HG02642 (cell line): ENCODE results near the gene CST9L.

Source experiments
- ATAC-seq: cut with Tn5 transposase; IDR thresholded peaks from one replicate; pipeline ENCODE4 v1.9.1; 2021; ENCODE audit warnings: mild to moderate bottlenecking; ENCODE audit not compliant: unreplicated experiment, poor library complexity

Gene CST9L, protein sequence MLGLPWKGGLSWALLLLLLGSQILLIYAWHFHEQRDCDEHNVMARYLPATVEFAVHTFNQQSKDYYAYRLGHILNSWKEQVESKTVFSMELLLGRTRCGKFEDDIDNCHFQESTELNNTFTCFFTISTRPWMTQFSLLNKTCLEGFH

DNA sequence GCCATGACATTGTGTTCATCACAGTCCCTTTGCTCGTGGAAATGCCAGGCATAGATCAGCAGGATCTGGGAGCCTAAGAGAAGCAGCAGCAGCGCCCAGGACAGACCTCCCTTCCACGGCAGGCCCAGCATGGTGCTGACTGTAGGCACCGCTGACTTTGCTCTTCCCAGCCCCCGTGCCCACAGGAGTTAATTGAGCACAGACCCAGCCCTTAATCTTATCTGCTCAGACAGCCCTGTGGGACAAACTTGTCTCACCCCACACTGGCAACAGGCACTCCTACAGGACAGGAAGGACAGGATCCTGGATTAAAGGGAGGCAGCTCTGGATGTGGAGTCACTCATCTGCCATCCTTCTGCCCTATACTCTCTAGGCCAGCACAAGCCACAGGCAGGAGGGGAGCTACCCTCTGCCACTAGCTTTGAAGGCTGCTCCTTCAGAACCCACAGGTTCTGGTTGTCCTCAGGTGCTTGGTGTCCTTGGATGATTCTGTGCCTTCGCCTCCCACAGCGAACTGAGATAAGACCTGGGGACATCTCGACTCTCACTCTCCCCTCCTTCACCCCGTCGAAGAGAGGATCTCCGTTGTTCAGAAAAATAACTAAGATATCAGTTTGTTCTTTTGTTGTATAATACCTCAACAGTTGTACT is at the start of gene CST9L:
CST9L (minus strand) TSS at position 165 of the 651 bp plus-strand sequence; CDS start at position 131, 34 bp downstream.
- no peak for ATAC-seq

GRCh38 chr20:23614163-23614562 is 45.9 kb upstream of the CST9L start:
- no peak for ATAC-seq

GRCh38 chr20:23613676-23614075 is 45.4 kb upstream of the CST9L start:
- ATAC-seq = no peak

- no peak for ATAC-seq
Measured at GRCh38 chr20:23612396-23612795, 44.1 kb upstream of the CST9L start.

- ATAC-seq = no peak
Measured at GRCh38 chr20:23609486-23610109, 41.3 kb upstream of the CST9L start.

DNA sequence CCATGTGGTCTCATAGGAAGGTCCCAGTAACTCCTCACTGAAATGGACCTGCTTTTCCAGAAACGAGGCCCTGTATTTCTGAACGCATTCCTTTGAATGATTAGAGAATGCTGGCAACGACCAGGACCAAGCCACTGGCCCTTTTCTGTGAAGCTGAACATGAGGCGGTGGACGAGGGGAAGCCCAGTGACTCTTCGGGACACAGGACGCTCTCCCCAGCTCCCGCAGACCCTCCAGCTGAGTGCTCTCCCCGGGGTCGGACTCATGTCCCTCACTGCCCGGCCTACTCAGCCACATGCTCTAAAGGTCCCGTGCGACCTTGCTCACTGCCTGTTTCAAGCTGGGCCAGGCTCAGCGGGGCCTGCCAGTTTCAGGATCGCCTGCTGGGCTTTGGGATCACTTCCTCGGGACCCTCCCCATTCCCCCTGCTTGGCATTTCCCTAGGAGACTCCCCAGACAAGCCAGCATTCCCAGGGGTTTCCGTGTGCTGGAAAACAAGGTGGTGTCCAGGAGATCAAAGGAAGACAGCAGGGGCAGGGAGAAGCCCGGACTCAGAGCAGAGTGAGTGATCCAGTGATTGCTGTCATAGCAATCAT is 40.1 kb upstream of the CST9L start:
- ATAC-seq = no peak

GRCh38 chr20:23607497-23608245 is 39.4 kb upstream of the CST9L start:
- ATAC-seq = no peak

GRCh38 chr20:23606652-23607049 is 38.4 kb upstream of the CST9L start:
- peak; percentile 80 for ATAC-seq

- no peak for ATAC-seq
Measured at GRCh38 chr20:23605867-23606651, 37.8 kb upstream of the CST9L start, which contains the start of gene CST9. TSS of gene CST9 (minus strand) at chr20:23605917. CDS start at chr20:23605864, 53 bp downstream.

DNA sequence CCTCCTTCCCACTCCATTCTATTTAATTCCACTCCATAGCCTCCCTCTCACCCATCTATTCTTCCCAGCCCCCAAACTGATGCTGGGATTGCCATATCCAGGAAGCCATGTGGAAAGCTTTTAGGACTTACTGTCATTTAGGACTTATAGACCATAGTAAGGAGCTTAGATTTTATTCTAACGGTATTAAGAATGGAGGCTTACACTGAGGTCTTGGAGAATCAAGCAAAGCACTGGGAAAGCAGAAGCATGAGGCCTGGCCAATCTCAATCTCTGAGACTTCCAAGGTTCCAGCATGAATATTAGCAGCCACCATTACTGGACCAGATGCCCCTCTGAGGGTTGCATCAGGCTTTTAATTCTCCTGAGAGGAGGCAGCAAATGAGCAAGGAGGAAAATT is 36.0 kb upstream of the CST9L start:
- no peak for ATAC-seq

DNA sequence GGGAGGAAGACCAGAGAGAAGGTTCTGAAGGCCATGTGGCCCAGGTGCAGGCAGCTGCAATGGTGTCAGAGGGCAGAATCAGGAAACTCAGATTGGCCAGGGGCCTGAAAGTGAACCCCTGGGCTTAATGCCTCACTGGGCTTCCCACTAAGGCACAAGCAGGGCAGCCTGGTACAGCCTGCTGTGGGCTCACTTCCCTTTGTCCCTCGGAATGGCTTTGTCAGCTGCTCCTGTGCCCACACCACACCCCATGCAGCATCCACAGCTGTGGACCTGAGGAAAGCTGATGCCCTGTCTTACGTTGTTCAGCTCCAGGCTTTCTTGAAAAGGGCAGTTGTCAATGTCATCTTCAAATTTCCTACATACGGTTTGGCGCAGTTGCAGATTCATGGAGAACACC is 35.0 kb upstream of the CST9L start:
- no peak for ATAC-seq

GRCh38 chr20:23602699-23603098 is 34.4 kb upstream of the CST9L start:
- no peak for ATAC-seq

GRCh38 chr20:23602241-23602640 is 34.0 kb upstream of the CST9L start:
- no peak for ATAC-seq

DNA sequence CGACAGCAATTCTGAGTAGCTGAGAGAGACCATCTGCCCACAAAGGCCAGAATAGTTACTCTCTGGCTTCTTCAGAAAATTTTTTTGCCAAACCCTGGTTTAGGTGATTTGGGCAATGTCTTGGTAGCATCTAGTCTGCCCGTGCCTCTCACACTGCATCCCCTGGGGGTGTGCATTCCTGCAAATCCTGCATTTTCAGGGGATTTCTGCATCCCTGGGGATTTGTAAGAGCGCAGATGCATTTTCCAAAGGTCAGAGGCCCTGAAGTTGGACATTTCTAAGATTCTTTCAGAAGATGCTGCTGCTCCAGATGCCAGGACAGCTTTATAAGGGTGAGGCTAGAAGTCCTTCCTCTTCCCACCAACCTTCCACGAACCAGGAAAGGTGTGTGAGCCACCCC is 33.4 kb upstream of the CST9L start:
- no peak for ATAC-seq

DNA sequence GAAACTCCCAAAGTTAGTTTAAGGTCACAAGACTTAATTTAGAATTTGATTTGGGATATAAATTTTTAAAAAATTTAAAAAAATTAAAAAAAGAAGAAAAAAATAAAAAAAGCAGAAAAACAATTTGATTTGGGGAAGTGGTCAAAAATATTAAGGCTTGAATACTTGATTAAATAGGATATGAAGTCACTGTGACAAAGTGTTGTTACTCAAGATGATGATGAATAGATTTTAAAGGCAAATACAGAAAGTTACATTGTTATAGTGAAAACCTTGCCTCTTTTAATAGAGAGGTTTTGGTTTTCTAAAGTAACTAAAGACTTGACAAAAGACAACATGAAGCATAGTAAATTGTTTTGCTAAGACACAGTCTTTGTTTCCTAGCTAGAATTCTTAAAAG is 30.2 kb upstream of the CST9L start:
- no peak for ATAC-seq

DNA sequence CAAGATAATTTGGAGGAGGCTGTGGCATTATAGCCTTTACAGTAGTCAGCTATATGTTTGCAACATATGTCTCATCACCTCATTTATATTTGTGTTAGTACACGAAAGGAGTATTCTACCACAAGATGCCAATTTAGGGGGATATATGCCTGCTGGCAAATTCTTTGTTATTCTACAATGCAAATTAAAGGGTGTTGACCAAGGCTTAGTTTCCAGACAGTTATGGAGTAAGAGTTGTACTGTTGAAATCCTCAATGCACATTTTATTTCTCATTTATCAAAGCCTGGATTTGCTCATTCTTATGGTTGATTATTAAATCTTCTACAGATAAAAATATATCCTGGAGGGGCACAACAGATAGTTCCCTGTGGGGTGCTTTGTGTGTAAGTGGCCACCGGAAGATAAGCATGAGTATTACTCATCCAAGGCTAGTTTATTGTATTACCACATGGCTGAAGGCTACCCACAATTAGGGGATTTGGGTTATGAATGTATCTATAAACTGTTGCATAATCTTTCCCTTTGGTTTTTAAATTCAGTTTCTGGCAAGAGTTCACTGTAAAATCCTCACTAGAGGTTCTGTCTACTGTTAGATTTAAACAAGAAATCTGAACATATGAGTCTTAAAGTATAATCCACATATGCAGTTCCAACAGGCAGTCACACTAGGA is 28.4 kb upstream of the CST9L start:
- no peak for ATAC-seq

GRCh38 chr20:23595941-23596340 is 27.7 kb upstream of the CST9L start:
- ATAC-seq = no peak

- no peak for ATAC-seq
Measured at GRCh38 chr20:23588434-23589403, 20.4 kb upstream of the CST9L start.
